IPS-NIHi11 (cell line): ENCODE data around the gene GPX3.

Source experiments
- DNase-seq: peaks from one replicate; pipeline ENCODE4 v3.0.0; 2012; ENCODE audit warnings: mixed read lengths, low spot score

GPX3 gene

DNA sequence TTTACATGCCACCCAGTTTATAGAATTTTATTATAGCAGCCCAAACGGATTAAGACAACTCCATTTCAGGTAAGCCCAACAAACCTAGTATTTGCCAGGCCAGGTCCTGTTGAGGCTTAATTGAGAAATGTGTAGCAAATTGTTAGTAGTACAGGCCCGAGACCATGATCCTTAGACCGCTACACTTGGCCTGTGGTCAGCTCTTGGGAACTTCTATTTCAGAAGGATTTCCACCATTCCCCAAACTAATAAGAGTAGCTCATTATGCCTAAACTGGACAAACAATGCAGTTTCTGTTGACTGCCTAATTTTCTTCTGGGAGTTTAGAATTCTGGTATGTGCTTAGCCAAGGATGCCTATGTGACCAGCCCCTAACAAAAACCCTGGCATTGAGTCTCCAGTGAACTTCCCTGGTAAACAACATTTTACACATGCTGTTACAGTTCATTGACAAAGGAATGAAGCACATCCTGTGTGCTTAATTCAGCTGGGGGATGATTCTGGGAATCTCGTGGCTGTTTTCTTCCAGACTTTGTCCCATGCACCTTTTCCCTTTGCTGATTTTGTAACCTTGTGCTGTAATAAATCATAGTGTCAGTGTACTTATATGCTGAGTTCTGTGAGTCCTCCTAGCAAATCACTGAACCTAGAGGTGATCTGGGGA lies 5.6 kb upstream of the GPX3 start:
- no peak for DNase-seq

DNA sequence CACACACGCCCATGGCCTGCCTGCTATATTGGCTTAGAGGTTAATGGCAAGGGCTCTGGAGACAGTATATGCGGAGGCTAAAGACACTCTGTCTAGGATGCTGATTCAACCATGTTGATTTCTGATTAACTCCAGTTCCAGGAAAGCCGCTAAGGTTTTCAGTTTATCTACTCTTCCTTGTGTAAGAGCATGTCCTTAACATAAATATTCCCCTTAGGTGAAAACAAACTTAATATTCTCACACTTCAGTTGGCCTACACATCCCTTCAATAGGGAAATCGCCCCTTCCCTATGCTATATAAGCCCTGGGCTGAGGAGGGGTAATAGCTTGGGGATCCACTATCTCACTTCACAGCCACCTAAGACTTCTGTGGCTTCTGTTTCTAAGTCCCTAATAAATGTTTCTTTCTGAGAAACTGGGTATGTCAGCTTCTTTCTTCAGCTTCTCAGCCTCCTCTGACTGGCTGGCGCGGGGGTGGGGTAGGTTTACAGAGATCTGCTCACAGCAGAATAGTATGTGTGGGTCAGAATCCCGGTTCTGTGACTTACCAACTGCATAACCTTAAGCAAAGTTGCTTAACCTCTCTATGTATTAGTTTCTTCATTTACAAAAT lies 4.3 kb upstream of the GPX3 start:
- no peak for DNase-seq

DNA sequence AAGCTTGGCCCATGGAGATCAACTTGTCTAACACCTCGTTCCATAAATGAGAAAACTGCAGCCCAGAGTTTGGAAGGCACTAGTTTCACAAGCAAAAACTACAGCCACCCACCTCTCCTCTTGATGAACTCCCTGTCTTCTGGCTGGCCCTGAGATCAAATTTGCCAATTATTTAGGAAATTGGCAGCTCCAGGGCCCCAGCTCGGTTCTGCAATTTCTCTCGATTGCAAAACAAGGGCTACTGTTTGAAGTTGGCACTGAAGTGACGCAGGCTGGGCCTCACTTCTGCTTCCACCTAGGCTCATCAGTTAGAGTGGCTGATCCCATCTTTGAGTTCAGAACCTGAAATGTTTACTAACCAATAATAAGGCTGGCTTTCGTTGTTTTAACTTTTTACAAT lies 3.7 kb upstream of the GPX3 start:
- DNase-seq: no peak

DNA sequence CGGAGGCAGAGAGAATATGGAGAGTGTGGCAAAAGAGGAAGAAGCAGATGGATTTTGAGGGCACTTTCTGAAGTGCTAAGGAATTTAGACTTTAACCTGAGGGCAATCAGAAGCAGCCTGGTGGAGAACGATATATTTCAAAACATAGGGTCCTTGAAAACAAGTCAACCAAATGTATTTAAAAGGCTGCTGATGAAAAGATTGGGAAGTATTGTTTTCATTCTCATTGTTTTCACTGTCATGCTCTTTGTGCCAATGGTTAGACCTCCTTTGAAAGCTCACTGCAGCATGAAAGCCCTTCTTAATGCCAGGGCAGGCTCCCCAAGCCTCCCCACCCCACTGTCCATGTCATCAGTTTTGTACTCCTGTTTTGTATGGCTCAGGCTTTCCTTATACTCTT lies 2.5 kb upstream of the GPX3 start:
- no peak for DNase-seq

DNA sequence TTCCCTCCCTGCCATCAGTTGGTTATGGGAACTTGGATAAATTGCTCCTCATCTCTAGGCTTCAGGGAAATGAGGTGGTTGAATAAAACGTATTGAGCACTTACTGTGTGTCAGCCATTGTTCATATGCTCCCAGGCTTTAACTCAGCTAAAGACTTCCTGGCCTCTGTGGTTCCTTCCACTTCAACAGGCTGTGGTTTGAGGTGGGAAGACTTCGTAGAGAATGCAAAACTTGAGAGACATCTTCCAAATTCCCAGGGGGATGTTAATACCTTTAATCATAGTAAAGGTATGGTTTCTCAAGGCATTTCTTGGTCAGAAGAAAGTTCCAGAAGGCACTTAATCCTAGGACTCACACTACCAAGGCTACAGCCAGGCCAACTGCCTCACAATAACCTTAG lies 1.5 kb upstream of the GPX3 start:
- no peak for DNase-seq

DNA sequence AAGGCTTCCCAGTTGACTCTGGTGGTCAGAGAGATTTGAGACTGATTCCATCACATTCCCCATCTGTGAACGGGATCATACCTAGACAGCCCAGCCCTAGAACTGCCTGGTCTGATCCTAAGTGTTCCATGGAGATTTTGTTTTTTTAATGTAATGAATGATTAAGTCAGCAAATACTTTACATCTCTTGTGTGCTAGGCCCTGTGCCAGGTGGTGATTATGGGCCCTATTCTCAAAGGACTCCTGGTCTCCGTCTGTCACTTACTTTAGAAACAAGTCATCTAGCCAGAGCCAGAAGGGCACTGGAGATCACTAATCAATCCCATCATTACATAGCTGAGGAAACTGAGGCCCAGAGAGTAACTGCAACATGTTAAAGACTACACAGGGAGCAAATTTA lies 1.1 kb upstream of the GPX3 start:
- no peak for DNase-seq

DNA sequence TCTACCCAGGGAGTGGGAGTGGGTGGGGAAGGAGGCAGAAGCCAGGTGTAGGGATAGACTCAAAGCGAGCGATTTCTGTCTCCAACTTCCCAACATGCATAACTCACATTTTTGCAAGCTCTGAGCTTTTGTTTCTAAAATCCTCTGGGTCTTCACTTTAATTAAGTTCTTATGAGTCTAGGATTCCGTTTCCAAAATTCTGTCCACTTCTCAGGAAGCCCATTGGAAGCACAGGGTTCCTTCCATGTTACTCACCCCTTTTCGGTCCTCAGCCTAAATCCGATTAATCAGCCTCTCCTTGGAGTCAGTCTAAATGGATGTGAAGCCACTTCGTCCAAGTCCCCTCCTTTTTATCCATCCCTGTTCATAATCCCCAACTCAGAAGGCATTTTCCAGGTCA lies 1.4 kb downstream of the GPX3 start:
- no peak for DNase-seq

DNA sequence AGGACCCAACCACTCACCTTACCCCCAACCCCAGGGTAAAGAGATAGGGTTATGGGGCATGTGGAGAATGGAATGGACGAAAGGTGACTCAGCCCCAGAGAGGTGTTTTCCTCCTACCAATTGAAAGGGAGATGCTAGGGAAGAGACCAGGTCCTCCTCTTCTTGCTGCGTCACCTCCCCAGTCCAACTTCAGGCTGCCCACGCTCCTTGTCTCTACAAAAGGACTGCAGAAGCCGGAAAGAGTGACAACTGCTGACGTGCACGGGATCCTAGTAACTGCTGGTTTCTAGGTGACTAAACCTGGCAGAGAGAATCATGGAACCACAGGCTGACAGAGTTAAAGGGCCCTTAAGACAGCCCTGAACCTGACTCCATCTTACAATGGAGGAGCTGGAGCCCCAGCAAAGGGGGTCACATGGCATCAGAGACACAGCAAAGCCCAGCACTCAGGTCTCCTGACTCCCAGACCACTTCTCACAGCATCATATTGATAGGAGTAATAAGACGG lies 2.2 kb downstream of the GPX3 start:
- no peak for DNase-seq

DNA sequence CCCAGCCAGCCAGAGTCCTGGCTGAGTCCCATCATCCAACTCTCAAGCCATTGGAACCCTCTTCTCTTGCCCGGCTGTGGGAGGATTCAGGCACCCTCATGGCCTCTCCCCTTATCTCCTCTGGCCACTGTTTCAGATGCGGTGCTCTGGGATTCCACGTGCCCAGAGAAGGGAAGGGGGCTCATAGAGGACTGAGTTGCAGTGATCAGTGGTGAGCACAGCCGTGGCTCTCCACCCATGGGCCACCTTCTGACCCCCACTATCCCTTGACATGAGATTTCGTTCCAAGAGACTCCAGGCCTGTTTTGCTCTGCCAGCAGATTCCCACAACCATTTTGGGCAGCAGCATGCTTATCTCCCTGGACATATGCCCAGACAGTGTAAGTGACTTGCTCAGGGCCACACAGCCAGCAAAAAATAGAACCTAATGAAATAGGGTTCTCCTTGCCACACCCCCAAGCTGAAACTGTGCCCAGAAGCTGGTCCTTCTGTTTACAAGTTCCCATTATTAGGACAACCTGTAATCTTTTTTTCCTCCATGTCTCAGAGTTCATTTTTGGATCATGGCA lies 2.7 kb downstream of the GPX3 start:
- no peak for DNase-seq

DNA sequence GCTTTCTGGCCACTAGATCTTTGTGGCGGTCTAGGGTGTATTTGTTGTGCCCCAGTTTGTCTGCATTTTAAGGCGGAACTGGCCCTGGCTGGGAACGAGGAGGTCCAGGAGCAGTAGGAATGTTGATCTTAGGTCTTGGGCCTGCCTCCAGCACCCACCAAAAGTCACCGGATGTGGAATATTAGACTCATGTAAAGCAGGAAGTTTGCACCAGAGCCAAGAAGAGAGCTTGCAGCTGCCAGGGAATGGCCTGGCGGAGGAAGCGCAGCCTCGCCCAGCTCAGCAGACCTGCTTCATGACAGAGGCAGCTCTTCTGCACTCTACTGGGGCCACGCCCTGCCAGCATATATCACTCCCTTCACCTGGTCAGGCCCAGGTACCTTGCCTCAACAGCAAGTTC lies 3.3 kb downstream of the GPX3 start:
- no peak for DNase-seq

DNA sequence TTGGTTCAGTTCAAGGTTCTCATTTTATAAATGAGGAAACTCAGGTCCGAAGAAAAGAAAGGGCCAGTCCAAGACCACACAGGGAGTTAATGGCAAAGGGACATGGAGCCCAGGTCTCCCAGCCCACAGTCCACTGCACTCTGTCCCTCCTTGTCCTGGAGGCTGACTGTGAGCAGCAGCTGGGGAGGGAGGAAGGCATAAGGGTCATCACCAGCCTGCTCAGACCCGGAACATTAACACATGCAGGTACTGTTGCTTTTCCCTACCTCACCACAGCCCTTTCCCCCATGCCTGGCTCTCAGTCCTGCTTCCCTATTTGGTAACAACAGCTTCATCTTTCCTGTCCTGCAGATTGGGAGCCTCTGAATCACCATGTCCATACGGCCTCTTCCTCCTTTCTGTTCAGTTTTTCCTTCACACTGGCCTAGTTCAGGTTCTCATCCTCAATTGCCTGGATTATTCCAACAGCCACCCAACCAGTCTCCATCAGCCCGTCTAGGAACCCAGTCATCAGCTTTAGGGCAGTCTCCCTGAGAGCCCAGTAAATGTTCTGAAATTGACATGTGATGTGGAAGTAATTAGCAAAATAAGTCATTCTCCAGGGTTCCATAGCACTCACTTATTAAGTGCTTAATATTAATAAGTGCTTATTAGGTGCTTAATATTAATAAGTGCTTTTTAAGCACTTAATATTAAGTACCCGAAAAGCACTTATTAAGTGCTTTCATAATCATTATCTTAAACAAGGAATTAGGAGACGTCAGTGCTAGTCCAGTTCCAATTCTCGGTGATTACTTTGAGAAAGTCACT lies 4.3 kb downstream of the GPX3 start:
- no peak for DNase-seq

DNA sequence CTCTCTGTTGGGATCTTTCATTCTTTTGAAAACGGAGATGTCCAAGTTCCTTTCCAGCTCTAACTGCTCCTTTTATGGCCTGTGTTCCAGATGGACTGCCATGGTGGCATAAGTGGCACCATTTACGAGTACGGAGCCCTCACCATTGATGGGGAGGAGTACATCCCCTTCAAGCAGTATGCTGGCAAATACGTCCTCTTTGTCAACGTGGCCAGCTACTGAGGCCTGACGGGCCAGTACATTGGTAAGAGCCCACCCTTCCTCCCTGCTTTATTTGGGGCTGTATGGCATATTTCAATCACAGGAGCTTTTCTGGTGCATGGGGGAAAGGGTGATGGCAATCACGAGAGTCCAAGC lies 4.8 kb downstream of the GPX3 start:
- no peak for DNase-seq

DNA sequence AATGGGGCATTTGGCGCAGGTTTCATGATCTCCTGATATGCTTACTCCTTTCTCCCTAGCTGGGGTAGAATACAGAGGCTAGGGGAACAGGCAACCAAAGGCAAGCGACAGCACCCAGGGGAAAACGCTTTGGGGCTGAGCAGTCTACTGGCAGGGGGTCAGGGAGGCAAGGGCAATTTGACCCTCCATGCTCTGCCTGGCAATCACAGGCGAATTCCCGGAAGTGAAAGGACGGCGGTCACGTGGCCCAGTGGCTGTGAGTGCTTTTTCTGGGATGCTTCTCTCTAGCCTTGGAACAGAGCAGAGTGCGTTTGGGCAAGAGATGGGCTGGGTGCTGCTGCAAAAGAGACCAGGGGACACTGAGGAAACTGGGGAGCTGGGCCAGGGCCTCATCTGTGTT lies 5.7 kb downstream of the GPX3 start:
- DNase-seq: no peak

DNA sequence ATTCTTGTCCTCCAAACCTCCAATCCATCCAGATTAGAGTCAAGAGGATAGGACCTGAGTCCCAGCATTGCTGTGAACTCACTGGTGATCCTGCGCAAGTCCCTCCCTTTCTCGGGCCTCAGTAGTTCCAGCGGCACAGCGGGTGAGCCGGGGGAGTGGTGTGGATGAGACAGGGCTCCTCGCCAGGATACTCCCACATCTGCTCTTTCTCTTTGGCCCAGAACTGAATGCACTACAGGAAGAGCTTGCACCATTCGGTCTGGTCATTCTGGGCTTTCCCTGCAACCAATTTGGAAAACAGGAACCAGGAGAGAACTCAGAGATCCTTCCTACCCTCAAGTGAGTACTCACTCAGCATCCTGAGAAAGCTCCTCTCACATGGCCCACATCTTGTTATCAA lies 6.3 kb downstream of the GPX3 start:
- DNase-seq: no peak

DNA sequence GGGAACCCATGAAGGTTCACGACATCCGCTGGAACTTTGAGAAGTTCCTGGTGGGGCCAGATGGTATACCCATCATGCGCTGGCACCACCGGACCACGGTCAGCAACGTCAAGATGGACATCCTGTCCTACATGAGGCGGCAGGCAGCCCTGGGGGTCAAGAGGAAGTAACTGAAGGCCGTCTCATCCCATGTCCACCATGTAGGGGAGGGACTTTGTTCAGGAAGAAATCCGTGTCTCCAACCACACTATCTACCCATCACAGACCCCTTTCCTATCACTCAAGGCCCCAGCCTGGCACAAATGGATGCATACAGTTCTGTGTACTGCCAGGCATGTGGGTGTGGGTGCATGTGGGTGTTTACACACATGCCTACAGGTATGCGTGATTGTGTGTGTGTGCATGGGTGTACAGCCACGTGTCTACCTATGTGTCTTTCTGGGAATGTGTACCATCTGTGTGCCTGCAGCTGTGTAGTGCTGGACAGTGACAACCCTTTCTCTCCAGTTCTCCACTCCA lies 7.6 kb downstream of the GPX3 start:
- no peak for DNase-seq

DNA sequence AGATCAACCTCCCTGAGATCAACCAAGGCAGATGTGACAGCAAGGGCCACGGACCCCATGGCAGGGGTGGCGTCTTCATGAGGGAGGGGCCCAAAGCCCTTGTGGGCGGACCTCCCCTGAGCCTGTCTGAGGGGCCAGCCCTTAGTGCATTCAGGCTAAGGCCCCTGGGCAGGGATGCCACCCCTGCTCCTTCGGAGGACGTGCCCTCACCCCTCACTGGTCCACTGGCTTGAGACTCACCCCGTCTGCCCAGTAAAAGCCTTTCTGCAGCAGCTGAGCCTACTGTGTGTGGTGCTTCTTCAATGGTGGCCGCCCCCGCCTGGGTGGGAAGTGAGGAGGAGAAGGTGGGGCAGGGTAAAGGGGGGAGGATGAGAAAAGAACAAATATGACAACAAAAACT lies 8.3 kb downstream of the GPX3 start:
- DNase-seq: no peak

DNA sequence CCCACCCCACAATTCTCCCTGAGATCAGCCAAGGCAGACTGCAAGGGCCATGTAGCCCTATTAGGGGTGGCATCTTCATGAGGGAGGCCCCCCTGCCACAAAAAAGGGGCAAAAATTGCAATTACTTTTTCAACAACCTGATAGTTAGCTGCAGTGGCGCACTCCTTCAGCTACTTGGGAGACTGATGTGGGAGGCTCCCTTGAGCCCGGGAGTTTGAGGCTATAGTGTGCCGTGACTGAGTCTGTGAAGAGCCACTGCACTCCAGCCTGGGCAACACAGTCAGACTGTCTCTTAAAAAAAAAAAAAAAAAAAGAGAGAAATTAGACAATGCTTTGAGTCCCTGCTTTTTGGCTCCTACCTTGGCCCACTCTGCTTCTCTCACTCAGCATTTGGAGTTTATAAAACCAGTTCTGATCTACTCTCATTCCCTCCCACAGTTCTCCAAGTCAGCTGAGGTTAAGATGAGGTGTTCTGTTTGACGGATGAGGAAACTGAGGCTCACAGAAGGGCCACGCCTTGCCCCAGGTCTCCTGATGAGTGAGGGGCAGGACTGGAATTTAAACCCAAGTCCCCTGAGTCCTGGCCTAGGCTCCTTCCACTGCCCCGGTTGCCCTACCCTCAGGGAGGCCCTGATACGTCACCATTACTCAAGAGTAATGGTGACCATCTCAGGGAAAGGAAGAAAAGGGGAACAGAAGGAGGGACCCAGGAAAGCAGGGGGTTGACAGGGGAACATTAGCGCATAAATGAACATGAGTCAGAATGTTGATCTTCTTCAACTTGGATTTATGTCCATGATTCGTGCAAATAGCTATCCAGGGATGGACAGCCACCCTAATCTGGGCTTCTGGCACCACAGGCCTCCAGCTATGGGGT lies 9.0 kb downstream of the GPX3 start:
- DNase-seq: no peak

DNA sequence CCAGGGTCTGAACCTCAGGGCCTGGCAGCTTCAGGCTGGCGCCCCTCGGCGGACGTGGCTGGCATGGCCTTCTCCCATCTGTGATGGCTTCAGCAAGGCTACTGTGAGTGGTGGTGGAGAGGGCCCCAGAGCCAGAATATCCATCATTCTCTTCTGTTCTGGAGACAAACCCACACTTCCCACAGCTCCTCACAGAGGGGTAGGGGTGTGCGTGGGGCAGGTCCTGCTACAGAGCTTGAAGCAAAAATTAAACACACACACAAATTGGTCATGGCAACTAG lies 9.6 kb downstream of the GPX3 start:
- DNase-seq: no peak

DNA sequence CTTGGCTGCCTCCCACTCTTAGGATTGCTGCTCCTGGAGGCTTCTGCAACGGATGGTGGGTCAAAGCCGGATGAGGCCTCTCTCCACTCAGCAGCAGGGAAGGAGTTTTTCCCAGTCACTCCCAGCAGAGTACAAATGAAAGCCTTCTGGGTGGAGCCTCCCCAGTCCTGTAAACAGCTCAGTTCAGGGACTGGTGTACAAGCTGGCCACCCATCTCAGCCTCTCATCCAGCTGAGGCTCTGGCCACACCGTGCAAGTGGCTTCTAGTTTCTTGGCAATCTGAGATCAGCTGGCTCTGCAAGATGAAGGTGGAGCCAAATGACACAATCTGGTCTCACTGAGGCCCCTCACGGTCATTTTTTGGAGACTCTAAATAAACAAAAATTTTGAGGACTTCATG lies 10.0 kb downstream of the GPX3 start:
- DNase-seq: no peak

DNA sequence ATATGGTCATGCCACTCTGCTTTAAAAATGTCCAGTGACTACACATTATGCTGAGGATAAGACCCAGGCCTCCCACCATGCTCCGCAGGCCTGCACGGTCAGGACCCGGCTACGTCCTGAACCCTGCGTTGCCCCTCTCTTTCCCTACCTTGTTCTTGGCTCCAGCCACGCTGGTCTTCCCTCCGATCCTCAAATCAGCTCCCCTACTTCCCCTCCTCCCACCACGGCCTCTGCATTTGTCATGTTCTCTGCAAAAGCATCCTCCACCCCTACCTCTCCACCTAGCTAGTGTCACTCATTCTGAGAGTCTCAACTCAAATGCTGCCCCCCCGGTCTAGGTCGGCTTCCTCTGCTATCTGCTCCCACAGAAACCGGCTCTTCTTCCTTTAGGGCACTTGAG lies 11.2 kb downstream of the GPX3 start:
- no peak for DNase-seq

DNA sequence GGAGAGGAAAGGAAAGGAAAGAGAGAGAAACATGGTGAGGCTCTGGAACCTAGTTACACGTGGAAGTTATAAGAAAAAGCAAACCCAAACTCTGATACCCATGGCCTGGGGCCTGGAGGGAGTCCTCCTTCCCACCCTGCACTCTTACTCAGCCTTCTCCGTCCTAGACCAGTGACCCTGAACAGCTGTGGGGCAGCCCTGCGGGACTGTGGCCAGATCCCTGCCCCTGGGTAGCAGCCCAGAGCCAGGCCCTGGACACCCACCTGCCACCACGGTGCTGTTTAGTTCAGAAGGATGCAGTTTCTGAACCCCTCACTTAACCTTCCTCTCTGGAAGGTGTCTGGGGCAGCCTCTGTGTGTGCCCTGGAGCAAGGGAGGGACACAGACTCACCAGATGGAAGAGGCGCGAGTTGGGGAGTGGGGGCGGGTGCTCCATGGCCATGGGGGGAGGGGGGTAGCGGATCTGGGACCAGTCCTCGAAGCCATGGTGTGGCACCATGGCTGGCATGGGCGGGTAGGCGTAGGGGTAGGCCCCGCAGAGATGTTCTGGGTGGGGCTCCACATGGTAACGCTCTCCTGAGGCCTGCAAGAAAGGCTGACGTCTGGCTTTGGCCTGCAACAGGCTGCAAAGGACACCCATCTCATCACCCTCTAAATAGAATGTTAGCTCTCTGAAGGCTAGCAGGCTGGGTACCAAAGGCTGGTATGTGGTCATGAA lies 13.0 kb downstream of the GPX3 start:
- no peak for DNase-seq
